ENCODE measurements around the gene FHAD1. TPM values are rescaled to one million over a fixed set of nuclear protein-coding genes. Genes with fewer than 3 reads are reported as not detected.
"Not testable (repeated sequence)": the region's sequence is repeated elsewhere in the genome, so short reads cannot be mapped to it uniquely, and the experiment has no call there.

FHAD1 gene
- total RNA-seq, 4 donors from 2014 or later = 1.6 TPM; not detected in 3

GRCh38 chr1:15384301-15384901, 137.4 kb downstream of the FHAD1 start:
- Histone ChIP-seq H3K4me3 (no peak overlapping the region), H3K27ac (no peak overlapping the region), H3K4me1 (no peaks in the 10 kb centered on the region), H3K27me3 (no peaks in the 10 kb centered on the region), H3K9me3 (no peaks in the 10 kb centered on the region), H3K36me3 (no peaks in the 10 kb centered on the region)
- DNase-seq (ENCODE audit: low spot score in 2 of 2) = no peak
- no peak for TF ChIP-seq EP300 (IDR thresholded peaks at IDR 0.05)
- TF ChIP-seq POLR2A (IDR thresholded peaks at IDR 0.05) = no peak
- no peak for TF ChIP-seq CTCF (IDR thresholded peaks at IDR 0.05)
- no peak for TF ChIP-seq POLR2AphosphoS5 (IDR thresholded peaks at IDR 0.05)
- 62% methylated on average over 19 of the region's 20 CpGs for WGBS

- no peak for DNase-seq (ENCODE audit: low spot score in 2 of 2)
- Histone ChIP-seq H3K27me3 (no peaks in the 10 kb centered on the region), H3K9me3 (no peaks in the 10 kb centered on the region), H3K4me3 (no peak overlapping the region), H3K4me1 (no peaks in the 10 kb centered on the region), H3K27ac (no peak overlapping the region), H3K36me3 (no peaks in the 10 kb centered on the region)
- WGBS = 90% methylated on average over 3 of the region's 3 CpGs
- no peak for TF ChIP-seq CTCF (IDR thresholded peaks at IDR 0.05)
Measured at GRCh38 chr1:15385420-15385819, 138.4 kb downstream of the FHAD1 start.

GRCh38 chr1:15386164-15386749, 139.2 kb downstream of the FHAD1 start:
- H3K4me1 ChIP-seq = no peaks in the 10 kb centered on the region
- TF ChIP-seq POLR2AphosphoS5 (IDR thresholded peaks at IDR 0.05) = no peak
- no peak for TF ChIP-seq POLR2A (IDR thresholded peaks at IDR 0.05)
- H3K27ac ChIP-seq = no peak overlapping the region
- 55% methylated on average over 17 of the region's 17 CpGs for WGBS
- H3K9me3 ChIP-seq = no peaks in the 10 kb centered on the region
- no peaks in the 10 kb centered on the region for H3K36me3 ChIP-seq
- H3K27me3 ChIP-seq = no peaks in the 10 kb centered on the region
- DNase-seq (ENCODE audit: low spot score in 2 of 2) = no peak
- H3K4me3 ChIP-seq = peak overlapping the region; percentile 6

GRCh38 chr1:15388201-15388880, 141.3 kb downstream of the FHAD1 start:
- TF ChIP-seq CTCF (IDR thresholded peaks at IDR 0.05) (no peak), POLR2AphosphoS5 (IDR thresholded peaks at IDR 0.05) (no peak), POLR2A (IDR thresholded peaks at IDR 0.05) (no peak)
- no peak for DNase-seq (ENCODE audit: low spot score in 2 of 2)
- Histone ChIP-seq H3K9me3 (no peaks in the 10 kb centered on the region), H3K4me3 (no peak overlapping the region), H3K27ac (no peak overlapping the region), H3K4me1 (peaks cover 2% of the 10 kb centered on the region), H3K27me3 (no peaks in the 10 kb centered on the region), H3K36me3 (no peaks in the 10 kb centered on the region)
- 81% methylated on average over 14 of the region's 15 CpGs for WGBS

GRCh38 chr1:15389828-15390227, 142.8 kb downstream of the FHAD1 start:
- not testable (repeated sequence) for H3K36me3 ChIP-seq; DNase-seq (ENCODE audit: low spot score in 2 of 2); H3K27ac ChIP-seq; H3K27me3 ChIP-seq; H3K4me1 ChIP-seq; H3K9me3 ChIP-seq; H3K4me3 ChIP-seq
- WGBS = 92% methylated on average over 8 of the region's 8 CpGs

GRCh38 chr1:15390667-15391066, 143.6 kb downstream of the FHAD1 start:
- no peak overlapping the region for H3K27ac ChIP-seq
- DNase-seq (ENCODE audit: low spot score in 2 of 2) = no peak
- H3K9me3 ChIP-seq = no peaks in the 10 kb centered on the region
- WGBS = 72% methylated on average over 3 of the region's 8 CpGs
- no peaks in the 10 kb centered on the region for H3K36me3 ChIP-seq
- H3K4me1 ChIP-seq = peaks cover 2% of the 10 kb centered on the region
- no peak for TF ChIP-seq CTCF (IDR thresholded peaks at IDR 0.05)
- no peak for TF ChIP-seq POLR2A (IDR thresholded peaks at IDR 0.05)
- TF ChIP-seq EP300 (IDR thresholded peaks at IDR 0.05) = no peak
- TF ChIP-seq POLR2AphosphoS5 (IDR thresholded peaks at IDR 0.05) = no peak
- H3K4me3 ChIP-seq = no peak overlapping the region
- H3K27me3 ChIP-seq = no peaks in the 10 kb centered on the region
